ENCODE data around the gene CYBC1. TPM values are rescaled to one million over a fixed set of nuclear protein-coding genes. Genes with fewer than 3 reads are reported as not detected.

Gene CYBC1
- total and polyA plus RNA-seq, 7 experiments from 2014 or later, result 112 to 385 (median 181) TPM

GRCh38 chr17:82470065-82470464 is 19.5 kb upstream of the CYBC1 start:
- ATAC-seq (no peak), DNase-seq (no peak)
- H3K36me3 Mint-ChIP-seq, result peaks cover 4 to 42% (median 27%) of the 10 kb centered on the region in 5 donors
- Histone ChIP-seq H3K27me3 (ENCODE audit: control insufficient read depth in 2 of 2, insufficient read depth in 2 of 2, low read length in 2 of 2) (no peaks in the 10 kb centered on the region), H3K4me3 (ENCODE audit: low read length) (no peak overlapping the region), H3K36me3 (ENCODE audit: control insufficient read depth in 2 of 3, insufficient read depth in 3 of 3, low read length in 3 of 3) (peaks cover 7 to 66% (median 11%) of the 10 kb centered on the region in 3 experiments), H3K9me3 (ENCODE audit: control insufficient read depth in 2 of 3, low read length in 3 of 3) (no peaks in the 10 kb centered on the region), H3K4me1 (ENCODE audit: control insufficient read depth in 2 of 2, insufficient read depth in 2 of 2, low read length in 2 of 2) (no peaks in the 10 kb centered on the region), H3K27ac (ENCODE audit: low read depth, low read length) (no peak overlapping the region)
- peaks cover 2 to 31% (median 7%) of the 10 kb centered on the region in 7 donors for H3K4me1 Mint-ChIP-seq
- H3K27me3 Mint-ChIP-seq, result no peaks in the 10 kb centered on the region
- no peak overlapping the region for H3K27ac Mint-ChIP-seq
- ChIA-PET CTCF (no interaction called here), POLR2A (no interaction called here)
- H3K4me3 Mint-ChIP-seq, result no peak overlapping the region
- intact Hi-C loops (cut with micrococcal nuclease), result no loop called here
- H3K9me3 Mint-ChIP-seq, result no peaks in the 10 kb centered on the region

GRCh38 chr17:82468692-82469091 is 18.1 kb upstream of the CYBC1 start:
- peaks cover 7 to 66% (median 11%) of the 10 kb centered on the region in 3 experiments for H3K36me3 ChIP-seq (ENCODE audit: control insufficient read depth in 2 of 3, insufficient read depth in 3 of 3, low read length in 3 of 3)
- H3K9me3 Mint-ChIP-seq, result no peaks in the 10 kb centered on the region
- no peak overlapping the region for H3K4me3 Mint-ChIP-seq
- ChIA-PET CTCF (no interaction called here), POLR2A (no interaction called here)
- no peak overlapping the region for H3K4me3 ChIP-seq (ENCODE audit: low read length)
- no peak overlapping the region for H3K27ac ChIP-seq (ENCODE audit: low read depth, low read length)
- DNase-seq (no peak), ATAC-seq (no peak)
- intact Hi-C loops (cut with micrococcal nuclease), result no loop called here
- H3K4me1 ChIP-seq (ENCODE audit: control insufficient read depth in 2 of 2, insufficient read depth in 2 of 2, low read length in 2 of 2), result no peaks in the 10 kb centered on the region
- H3K27me3 Mint-ChIP-seq, result no peaks in the 10 kb centered on the region
- H3K27ac Mint-ChIP-seq, result no peak overlapping the region
- H3K4me1 Mint-ChIP-seq, result peaks cover 5 to 44% (median 10%) of the 10 kb centered on the region in 7 donors
- peaks cover 9 to 51% (median 27%) of the 10 kb centered on the region in 5 donors for H3K36me3 Mint-ChIP-seq
- H3K9me3 ChIP-seq (ENCODE audit: control insufficient read depth in 2 of 3, low read length in 3 of 3), result no peaks in the 10 kb centered on the region
- H3K27me3 ChIP-seq (ENCODE audit: control insufficient read depth in 2 of 2, insufficient read depth in 2 of 2, low read length in 2 of 2), result no peaks in the 10 kb centered on the region

- H3K9me3 Mint-ChIP-seq, result no peaks in the 10 kb centered on the region
- H3K27ac Mint-ChIP-seq, result peak overlapping the region in 2 of 9 donors; percentile 64 to 70
- Histone ChIP-seq H3K4me1 (ENCODE audit: control insufficient read depth in 2 of 2, insufficient read depth in 2 of 2, low read length in 2 of 2) (peaks cover 0 to under 1% of the 10 kb centered on the region in 2 donors), H3K4me3 (ENCODE audit: low read length) (no peak overlapping the region), H3K27ac (ENCODE audit: low read depth, low read length) (no peak overlapping the region), H3K9me3 (ENCODE audit: control insufficient read depth in 2 of 3, low read length in 3 of 3) (no peaks in the 10 kb centered on the region), H3K36me3 (ENCODE audit: control insufficient read depth in 2 of 3, insufficient read depth in 3 of 3, low read length in 3 of 3) (peaks cover 18 to 78% (median 23%) of the 10 kb centered on the region in 3 experiments), H3K27me3 (ENCODE audit: control insufficient read depth in 2 of 2, insufficient read depth in 2 of 2, low read length in 2 of 2) (no peaks in the 10 kb centered on the region)
- H3K27me3 Mint-ChIP-seq, result no peaks in the 10 kb centered on the region
- peaks cover 9 to 56% (median 22%) of the 10 kb centered on the region in 5 donors for H3K36me3 Mint-ChIP-seq
- H3K4me3 Mint-ChIP-seq, result no peak overlapping the region
- CTCF ChIA-PET, result no interaction called here
- ATAC-seq (no peak), DNase-seq (no peak)
- POLR2A ChIA-PET, result no interaction called here
- peaks cover 14 to 71% (median 19%) of the 10 kb centered on the region in 7 donors for H3K4me1 Mint-ChIP-seq
- intact Hi-C loops (cut with micrococcal nuclease), result no loop called here
Observed at GRCh38 chr17:82465023-82465603, 14.6 kb upstream of the CYBC1 start.

GRCh38 chr17:82464567-82464929 is 14.0 kb upstream of the CYBC1 start:
- Histone ChIP-seq H3K4me1 (ENCODE audit: control insufficient read depth in 2 of 2, insufficient read depth in 2 of 2, low read length in 2 of 2) (peaks cover 1 to 6% of the 10 kb centered on the region in 2 donors), H3K27me3 (ENCODE audit: control insufficient read depth in 2 of 2, insufficient read depth in 2 of 2, low read length in 2 of 2) (no peaks in the 10 kb centered on the region), H3K9me3 (ENCODE audit: control insufficient read depth in 2 of 3, low read length in 3 of 3) (no peaks in the 10 kb centered on the region), H3K4me3 (ENCODE audit: low read length) (no peak overlapping the region), H3K27ac (ENCODE audit: low read depth, low read length) (no peak overlapping the region), H3K36me3 (ENCODE audit: control insufficient read depth in 2 of 3, insufficient read depth in 3 of 3, low read length in 3 of 3) (peaks cover 18 to 76% (median 23%) of the 10 kb centered on the region in 3 experiments)
- ChIA-PET CTCF (no interaction called here), POLR2A (interaction anchor here (2.5 kb wide), 1 partner anchor 15 kb away, joined by 7 read pairs; no protein-coding TSS in a partner anchor)
- peak overlapping the region in 1 of 9 donors; percentile 70 for H3K27ac Mint-ChIP-seq
- no peaks in the 10 kb centered on the region for H3K9me3 Mint-ChIP-seq
- no peak for ATAC-seq
- H3K36me3 Mint-ChIP-seq, result peaks cover 9 to 53% (median 22%) of the 10 kb centered on the region in 5 donors
- H3K27me3 Mint-ChIP-seq, result no peaks in the 10 kb centered on the region
- intact Hi-C loops (cut with micrococcal nuclease), result no loop called here
- H3K4me1 Mint-ChIP-seq, result peaks cover 14 to 68% (median 20%) of the 10 kb centered on the region in 7 donors
- no peak for DNase-seq
- no peak overlapping the region for H3K4me3 Mint-ChIP-seq

- no peaks in the 10 kb centered on the region for H3K9me3 Mint-ChIP-seq
- ATAC-seq, result no peak
- peaks cover 14 to 69% (median 25%) of the 10 kb centered on the region in 7 donors for H3K4me1 Mint-ChIP-seq
- Histone ChIP-seq H3K4me1 (ENCODE audit: control insufficient read depth in 2 of 2, insufficient read depth in 2 of 2, low read length in 2 of 2) (peaks cover 6 to 11% of the 10 kb centered on the region in 2 donors), H3K27ac (ENCODE audit: low read depth, low read length) (no peak overlapping the region), H3K27me3 (ENCODE audit: control insufficient read depth in 2 of 2, insufficient read depth in 2 of 2, low read length in 2 of 2) (no peaks in the 10 kb centered on the region), H3K4me3 (ENCODE audit: low read length) (no peak overlapping the region), H3K9me3 (ENCODE audit: control insufficient read depth in 2 of 3, low read length in 3 of 3) (no peaks in the 10 kb centered on the region), H3K36me3 (ENCODE audit: control insufficient read depth in 2 of 3, insufficient read depth in 3 of 3, low read length in 3 of 3) (peaks cover 18 to 71% (median 20%) of the 10 kb centered on the region in 3 experiments)
- DNase-seq, result no peak
- ChIA-PET CTCF (no interaction called here), POLR2A (interaction anchor here (0.6 to 2.5 kb wide), 5 partner anchors 9 to 633 kb away, joined by 3 to 7 read pairs (median 3); partner anchors contain the start of gene FOXK2)
- H3K4me3 Mint-ChIP-seq, result no peak overlapping the region
- H3K27me3 Mint-ChIP-seq, result no peaks in the 10 kb centered on the region
- H3K36me3 Mint-ChIP-seq, result peaks cover 9 to 49% (median 18%) of the 10 kb centered on the region in 5 donors
- H3K27ac Mint-ChIP-seq, result peak overlapping the region in 1 of 9 donors; percentile 68
- intact Hi-C loops (cut with micrococcal nuclease), result no loop called here
Observed at GRCh38 chr17:82463925-82464566, 13.5 kb upstream of the CYBC1 start.

- Mint-ChIP-seq H3K4me3 (no peak overlapping the region), H3K36me3 (peaks cover 6 to 43% (median 12%) of the 10 kb centered on the region in 5 donors)
- POLR2A ChIA-PET, result interaction anchor here (0.7 to 2.5 kb wide), 4 partner anchors 8 to 57 kb away, joined by 3 to 7 read pairs (median 3); partner anchors contain the start of gene FOXK2
Observed at GRCh38 chr17:82463391-82463790, 12.8 kb upstream of the CYBC1 start.

More at GRCh38 chr17:82463391-82463790, 12.8 kb upstream of the CYBC1 start:
- intact Hi-C loops (cut with micrococcal nuclease), result no loop called here
- Histone ChIP-seq H3K27ac (ENCODE audit: low read depth, low read length) (no peak overlapping the region), H3K36me3 (ENCODE audit: control insufficient read depth in 2 of 3, insufficient read depth in 3 of 3, low read length in 3 of 3) (peaks cover 11 to 64% (median 15%) of the 10 kb centered on the region in 3 experiments), H3K9me3 (ENCODE audit: control insufficient read depth in 2 of 3, low read length in 3 of 3) (no peaks in the 10 kb centered on the region), H3K4me3 (ENCODE audit: low read length) (no peak overlapping the region), H3K4me1 (ENCODE audit: control insufficient read depth in 2 of 2, insufficient read depth in 2 of 2, low read length in 2 of 2) (peaks cover 8 to 11% of the 10 kb centered on the region in 2 donors), H3K27me3 (ENCODE audit: control insufficient read depth in 2 of 2, insufficient read depth in 2 of 2, low read length in 2 of 2) (no peaks in the 10 kb centered on the region)
- DNase-seq (no peak), ATAC-seq (no peak)
- peaks cover 14 to 65% (median 25%) of the 10 kb centered on the region in 7 donors for H3K4me1 Mint-ChIP-seq
- H3K9me3 Mint-ChIP-seq, result no peaks in the 10 kb centered on the region
- CTCF ChIA-PET, result no interaction called here
- H3K27me3 Mint-ChIP-seq, result no peaks in the 10 kb centered on the region
- H3K27ac Mint-ChIP-seq, result peak overlapping the region in 3 of 9 donors; percentile 68 to 72 (median 72)

Data from naive thymus-derived CD4-positive, alpha-beta T cell (primary cell).